IMR-90 (cell line): ENCODE data around the gene SSR3. TPM values are rescaled to one million over a fixed set of nuclear protein-coding genes. Genes with fewer than 3 reads are reported as not detected.
A peak's percentile ranks its signal among the peaks of the same experiment; 100 is the strongest.

ENCODE experiments used
- ATAC-seq: fragments of 200-7000 bp; cut with Tn5 transposase; 2 replicates; pipeline ENCODE4 v1.9.1; 2020; ENCODE audit warnings: low read depth, mild to moderate bottlenecking, moderate library complexity
- BruUV-seq: library from RNA; stranded (reverse); fragments of 400-500 nt; replicated peaks from 2 replicates; lab custom pipeline; 2021; lab: Mats Ljungman, UMichigan
- CTCF ChIA-PET: fragments of 300-600 bp; formaldehyde crosslinking; extraction: SDS; loops from one replicate; lab custom pipeline; 2021; ENCODE audit warnings: antibody characterized with exemption; lab: Yijun Ruan, JAX
- POLR2A ChIA-PET: fragments of 300-600 bp; sonication (Branson Sonifier 250); formaldehyde crosslinking; loops from one replicate; lab custom pipeline; 2022; ENCODE audit warnings: antibody characterized with exemption; ENCODE audit not compliant: unreplicated experiment; lab: Charles Lee
- DNase-seq: peaks from one replicate; pipeline ENCODE4 v3.0.0; 2013
- H2AFZ ChIP-seq: replicated peaks from 2 replicates; pipeline ENCODE3; 2013; ENCODE audit warnings: low read length, mild to moderate bottlenecking; ENCODE audit not compliant: poor library complexity
- H2AK5ac ChIP-seq: 2 replicates; pipeline ENCODE4 v1.6.1; 2013; ENCODE audit warnings: low read depth, low read length, inconsistent platforms
- H2AK9ac ChIP-seq: replicated peaks from 2 replicates; pipeline ENCODE3; 2013; ENCODE audit warnings: mild to moderate bottlenecking, low read depth, low read length, moderate library complexity; ENCODE audit not compliant: poor library complexity
- H2BK120ac ChIP-seq: 2 replicates; pipeline ENCODE4 v1.6.1; 2013; ENCODE audit warnings: low read depth, low read length, inconsistent platforms
- H2BK15ac ChIP-seq: 3 replicates; pipeline ENCODE4 v1.6.1; 2013; ENCODE audit warnings: low read depth, low read length, inconsistent platforms
- H2BK20ac ChIP-seq: 2 replicates; pipeline ENCODE4 v1.6.1; 2013; ENCODE audit warnings: low read depth, mild to moderate bottlenecking, inconsistent platforms, low read length, moderate library complexity
- H2BK5ac ChIP-seq: 2 replicates; pipeline ENCODE4 v1.6.1; 2013; ENCODE audit warnings: mild to moderate bottlenecking, low read depth, low read length, inconsistent platforms; ENCODE audit not compliant: poor library complexity, severe bottlenecking
- H3K14ac ChIP-seq: replicated peaks from 2 replicates; pipeline ENCODE4 v1.6.1; 2013; ENCODE audit warnings: low read depth, low read length, inconsistent platforms
- H3K18ac ChIP-seq: 2 replicates; pipeline ENCODE4 v1.6.1; 2013; ENCODE audit warnings: low read depth, low read length, control low read depth
- H3K23ac ChIP-seq: 2 replicates; pipeline ENCODE4 v1.6.1; 2013; ENCODE audit warnings: low read depth, low read length, inconsistent platforms
- H3K27ac ChIP-seq: 2 replicates; pipeline ENCODE4 v1.5.1; 2013; ENCODE audit warnings: mild to moderate bottlenecking, control low read depth, low read length; ENCODE audit not compliant: insufficient read depth
- H3K27me3 ChIP-seq: 2 replicates; pipeline ENCODE4 v1.6.1; 2013; ENCODE audit warnings: low read length; ENCODE audit not compliant: control insufficient read depth, insufficient read depth
- H3K36me3 ChIP-seq: 2 replicates; pipeline ENCODE4 v1.6.1; 2013; ENCODE audit warnings: low read length, mixed read lengths; ENCODE audit not compliant: control insufficient read depth, insufficient read depth
- H3K4ac ChIP-seq: 2 replicates; pipeline ENCODE4 v1.6.1; 2013; ENCODE audit warnings: low read depth, low read length, inconsistent platforms
- H3K4me1 ChIP-seq: 2 replicates; pipeline ENCODE4 v1.6.1; 2013; ENCODE audit warnings: low read length, mixed read lengths; ENCODE audit not compliant: control insufficient read depth, insufficient read depth
- H3K4me2 ChIP-seq: 2 replicates; pipeline ENCODE4 v1.6.1; 2013; ENCODE audit warnings: low read depth, mild to moderate bottlenecking, control low read depth, low read length, moderate library complexity
- H3K4me3 ChIP-seq: 2 replicates; pipeline ENCODE4 v1.5.1; 2013; ENCODE audit warnings: low read depth, mild to moderate bottlenecking, control low read depth, low read length, moderate library complexity; ENCODE audit not compliant: insufficient read depth
- H3K56ac ChIP-seq: 2 replicates; pipeline ENCODE4 v1.6.1; 2013; ENCODE audit warnings: low read length, inconsistent platforms; ENCODE audit not compliant: insufficient read depth; ENCODE audit errors: extremely low read depth
- H3K79me1 ChIP-seq, 2 experiments: 2 replicates each; pipeline ENCODE4 v1.6.1; 2013; ENCODE audit warnings: low read length in 2 of 2, inconsistent platforms in 1 of 2, low read depth in 1 of 2
- H3K9ac ChIP-seq: 2 replicates; pipeline ENCODE4 v1.6.1; 2013; ENCODE audit warnings: low read depth, low read length, control low read depth
- H3K9me1 ChIP-seq: 2 replicates; pipeline ENCODE4 v1.6.1; 2013; ENCODE audit warnings: low read length, inconsistent platforms; ENCODE audit not compliant: insufficient read depth
- H3K9me3 ChIP-seq: 2 replicates; pipeline ENCODE4 v1.6.1; 2013; ENCODE audit warnings: low read length; ENCODE audit not compliant: control insufficient read depth, insufficient read depth
- H4K20me1 ChIP-seq: 2 replicates; pipeline ENCODE4 v1.6.1; 2013; ENCODE audit warnings: low read length, inconsistent platforms; ENCODE audit not compliant: insufficient read depth
- H4K5ac ChIP-seq: 2 replicates; pipeline ENCODE4 v1.6.1; 2013; ENCODE audit warnings: mild to moderate bottlenecking, low read depth, low read length, control low read depth
- H4K8ac ChIP-seq, 2 experiments: 2 replicates each; pipeline ENCODE4 v1.6.1; 2013; ENCODE audit warnings: low read depth in 2 of 2, low read length in 2 of 2, control low read depth in 1 of 2, inconsistent platforms in 1 of 2
- H4K91ac ChIP-seq: 2 replicates; pipeline ENCODE4 v1.6.1; 2013; ENCODE audit warnings: low read depth, low read length, inconsistent platforms; ENCODE audit not compliant: insufficient read depth
- BHLHE40 ChIP-seq: fragments of 150-350 bp; IDR thresholded peaks from 2 replicates; pipeline ENCODE4 v1.6.1; 2016; ENCODE audit warnings: mild to moderate bottlenecking, low read depth, low read length
- FOS ChIP-seq: fragments of 150-350 bp; IDR thresholded peaks from 2 replicates; pipeline ENCODE4 v1.6.1; 2016; ENCODE audit warnings: low read depth, low read length
- MAFK ChIP-seq: IDR thresholded peaks from 2 replicates; pipeline ENCODE4 v1.6.1; 2012; ENCODE audit warnings: low read depth, low read length, improper control_type of control experiment
- MXI1 ChIP-seq: IDR thresholded peaks from 2 replicates; pipeline ENCODE4 v1.6.1; 2012; ENCODE audit warnings: low read depth, mild to moderate bottlenecking, low read length, moderate library complexity, borderline replicate concordance
- RFX5 ChIP-seq: IDR thresholded peaks from 2 replicates; pipeline ENCODE4 v1.8.0; 2012; ENCODE audit warnings: low read depth, mild to moderate bottlenecking, low read length, moderate library complexity
- dilution Hi-C: fragments of 300-500 bp; cut with HindIII; formaldehyde crosslinking; loops from one replicate; pipeline ENCODE4 v1.14.3; 2018; ENCODE audit warnings: low sequenced_read_pairs; ENCODE audit not compliant: unreplicated experiment
- in situ Hi-C: fragments of 300-500 bp; cut with MboI; formaldehyde crosslinking; loops from 3 replicates; pipeline ENCODE4 v1.14.3; 2019; ENCODE audit warnings: low sequenced_read_pairs, inconsistent platforms, mixed read lengths
- intact Hi-C: fragments of 100-400 bp; cut with micrococcal nuclease; formaldehyde crosslinking; loops from 2 replicates; pipeline ENCODE4 v1.10.0; 2022
- polyA plus RNA-seq, 3 experiments: library from polyadenylated mRNA; depleted of rRNA; stranded (reverse); fragments of >200 nt; gene quantifications; 2 replicates each; pipeline ENCODE4 v1.2.3, GENCODE V29; 2012; ENCODE audit warnings: low replicate concordance in 1 of 3
- total RNA-seq: library from RNA; depleted of rRNA; stranded (reverse); fragments of >200 nt; gene quantifications from 2 replicates; pipeline ENCODE4 v1.2.3, GENCODE V29; 2012
- TF ChIP-seq, protein P1 (sequence below): fragments of 150-350 bp; IDR thresholded peaks from 2 replicates; pipeline ENCODE4 v1.6.1; 2016; ENCODE audit warnings: low read depth, mild to moderate bottlenecking, low read length, moderate library complexity, borderline replicate concordance

Gene SSR3
- total and polyA plus RNA-seq, 2 of the 4 experiments (the other 2 are of a cell fraction): 246 to 608 TPM

DNA sequence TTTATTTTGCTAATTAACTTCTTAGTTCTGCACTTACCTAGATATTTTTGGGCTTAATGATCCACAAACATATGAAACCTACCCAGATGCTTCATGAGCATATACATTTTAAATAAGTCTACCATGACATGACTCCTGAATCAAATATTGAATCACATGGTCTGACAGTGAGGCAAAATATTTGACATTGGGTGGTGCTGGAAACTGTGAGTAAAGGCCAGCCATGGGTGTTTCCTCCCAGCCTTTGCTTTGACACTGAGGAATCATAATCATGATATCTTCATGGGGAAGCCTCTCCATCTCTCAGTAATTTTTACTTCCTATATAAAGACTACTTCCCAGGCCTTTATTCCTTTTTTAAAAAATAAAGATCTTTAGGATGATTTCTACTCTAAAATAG lies 22.8 kb upstream of the SSR3 start:
- no peak overlapping the region for H3K23ac ChIP-seq
- H3K56ac ChIP-seq: no peak overlapping the region
- CTCF ChIA-PET: no interaction called here

More for the DNA sequence above, 22.8 kb upstream of the SSR3 start:
- Histone ChIP-seq H3K4ac (no peak overlapping the region), H3K9me1 (no peaks in the 10 kb centered on the region), H3K27me3 (peaks cover 20% of the 10 kb centered on the region), H4K8ac (no peak overlapping the region), H3K9ac (no peak overlapping the region), H2BK120ac (no peak overlapping the region), H3K4me1 (no peaks in the 10 kb centered on the region), H3K27ac (no peak overlapping the region), H3K36me3 (no peaks in the 10 kb centered on the region), H3K4me2 (no peak overlapping the region), H4K91ac (no peak overlapping the region), H3K9me3 (no peaks in the 10 kb centered on the region), H4K5ac (no peak overlapping the region), H2BK15ac (no peak overlapping the region), H2AK9ac (no peak overlapping the region), H2AK5ac (no peak overlapping the region), H2BK20ac (no peak overlapping the region), H2AFZ (no peak overlapping the region), H3K18ac (no peak overlapping the region), H4K20me1 (no peaks in the 10 kb centered on the region), H3K79me1 (no peaks in the 10 kb centered on the region), H2BK5ac (no peak overlapping the region), H3K14ac (no peak overlapping the region), H3K4me3 (no peak overlapping the region)
- in situ Hi-C loops: no loop called here
- DNase-seq: peak; percentile 9
- dilution Hi-C loops: no loop called here
- POLR2A ChIA-PET: no interaction called here
- no peak for ATAC-seq
- intact Hi-C loops: no loop called here
- BruUV-seq: no TSS peak
- TF ChIP-seq BHLHE40 (no peak), MXI1 (no peak), FOS (no peak), RFX5 (no peak), MAFK (no peak)
- TF ChIP-seq, protein P1, sequence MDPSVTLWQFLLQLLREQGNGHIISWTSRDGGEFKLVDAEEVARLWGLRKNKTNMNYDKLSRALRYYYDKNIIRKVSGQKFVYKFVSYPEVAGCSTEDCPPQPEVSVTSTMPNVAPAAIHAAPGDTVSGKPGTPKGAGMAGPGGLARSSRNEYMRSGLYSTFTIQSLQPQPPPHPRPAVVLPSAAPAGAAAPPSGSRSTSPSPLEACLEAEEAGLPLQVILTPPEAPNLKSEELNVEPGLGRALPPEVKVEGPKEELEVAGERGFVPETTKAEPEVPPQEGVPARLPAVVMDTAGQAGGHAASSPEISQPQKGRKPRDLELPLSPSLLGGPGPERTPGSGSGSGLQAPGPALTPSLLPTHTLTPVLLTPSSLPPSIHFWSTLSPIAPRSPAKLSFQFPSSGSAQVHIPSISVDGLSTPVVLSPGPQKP: no peak
